ENCODE data around the gene CACNG3.
"Not testable (repeated sequence)": the region's sequence is repeated elsewhere in the genome, so short reads cannot be mapped to it uniquely, and the experiment has no call there.

CACNG3 gene

GRCh38 chr16:24255456-24256371 is at the start of gene CACNG3:
Gene CACNG3, plus strand, starts transcription at chr16:24256335. Its CDS starts 420 bp downstream, at chr16:24256755.
- DNase-seq (ENCODE audit: low read depth in 2 of 2, low spot score in 1 of 2), result peak in 1 of 2 donors; percentile 2

- no peak for DNase-seq (ENCODE audit: low read depth in 2 of 2, low spot score in 1 of 2)
These were observed 49.2 kb upstream of the CACNG3 start for GRCh38 chr16:24206926-24207325.

- DNase-seq (ENCODE audit: low read depth in 2 of 2, low spot score in 1 of 2), result no peak
These were observed 47.4 kb upstream of the CACNG3 start for GRCh38 chr16:24208710-24209109.

GRCh38 chr16:24214992-24215391 is 41.1 kb upstream of the CACNG3 start:
- DNase-seq (ENCODE audit: low read depth in 2 of 2, low spot score in 1 of 2), result no peak

GRCh38 chr16:24216961-24217360 is 39.2 kb upstream of the CACNG3 start:
- DNase-seq (ENCODE audit: low read depth in 2 of 2, low spot score in 1 of 2), result no peak

- no peak for DNase-seq (ENCODE audit: low read depth in 2 of 2, low spot score in 1 of 2)
These were observed 38.7 kb upstream of the CACNG3 start for GRCh38 chr16:24217461-24217860.

- DNase-seq (ENCODE audit: low read depth in 2 of 2, low spot score in 1 of 2), result no peak
These were observed 37.8 kb upstream of the CACNG3 start for GRCh38 chr16:24218299-24218698.

GRCh38 chr16:24221219-24221618 is 34.9 kb upstream of the CACNG3 start:
- no peak for DNase-seq (ENCODE audit: low read depth in 2 of 2, low spot score in 1 of 2)

GRCh38 chr16:24228514-24228913 is 27.6 kb upstream of the CACNG3 start:
- no peak for DNase-seq (ENCODE audit: low read depth in 2 of 2, low spot score in 1 of 2)

- no peak for DNase-seq (ENCODE audit: low read depth in 2 of 2, low spot score in 1 of 2)
These were observed 23.2 kb upstream of the CACNG3 start for GRCh38 chr16:24232936-24233335.

GRCh38 chr16:24234737-24235136 is 21.4 kb upstream of the CACNG3 start:
- no peak for DNase-seq (ENCODE audit: low read depth in 2 of 2, low spot score in 1 of 2)

- no peak for DNase-seq (ENCODE audit: low read depth in 2 of 2, low spot score in 1 of 2)
These were observed 20.3 kb upstream of the CACNG3 start for GRCh38 chr16:24235806-24236205.

- not testable (repeated sequence) for DNase-seq (ENCODE audit: low read depth in 2 of 2, low spot score in 1 of 2)
These were observed 17.3 kb upstream of the CACNG3 start for GRCh38 chr16:24238846-24239245.

- DNase-seq (ENCODE audit: low read depth in 2 of 2, low spot score in 1 of 2), result no peak
These were observed 9.1 kb upstream of the CACNG3 start for GRCh38 chr16:24246911-24247607.

- DNase-seq (ENCODE audit: low read depth in 2 of 2, low spot score in 1 of 2), result no peak
These were observed 2.9 kb upstream of the CACNG3 start for GRCh38 chr16:24253192-24253591.

GRCh38 chr16:24257958-24258357 is 1.8 kb downstream of the CACNG3 start:
- DNase-seq (ENCODE audit: low read depth in 2 of 2, low spot score in 1 of 2), result no peak

GRCh38 chr16:24258791-24259190 is 2.7 kb downstream of the CACNG3 start:
- no peak for DNase-seq (ENCODE audit: low read depth in 2 of 2, low spot score in 1 of 2)

- DNase-seq (ENCODE audit: low read depth in 2 of 2, low spot score in 1 of 2), result no peak
These were observed 6.7 kb downstream of the CACNG3 start for GRCh38 chr16:24262816-24263215.

GRCh38 chr16:24270721-24271442 is 14.7 kb downstream of the CACNG3 start:
- DNase-seq (ENCODE audit: low read depth in 2 of 2, low spot score in 1 of 2), result no peak

- DNase-seq (ENCODE audit: low read depth in 2 of 2, low spot score in 1 of 2), result no peak
These were observed 16.2 kb downstream of the CACNG3 start for GRCh38 chr16:24272379-24272778.

GRCh38 chr16:24273508-24274182 is 17.5 kb downstream of the CACNG3 start:
- DNase-seq (ENCODE audit: low read depth in 2 of 2, low spot score in 1 of 2), result no peak
